Keratinocyte (primary cell): Measurements from ENCODE around the gene SUPT16H. TPM values are rescaled to one million over a fixed set of nuclear protein-coding genes. Genes with fewer than 3 reads are reported as not detected.
A peak's percentile ranks its signal among the peaks of the same experiment; 100 is the strongest.

Source experiments
- DNase-seq: peaks from one replicate; pipeline ENCODE4 v3.0.0-alpha.2; 2011; ENCODE audit warnings: low read depth, missing footprints, low spot score
- FAIRE-seq: peaks from 2 replicates; lab custom pipeline; 2011; peaks lifted over from hg19 to GRCh38; lab: Jason Lieb, UNC
- H2AFZ ChIP-seq: 2 replicates; pipeline ENCODE4 v1.6.0; 2012; ENCODE audit warnings: low read length, control low read depth, inconsistent platforms; ENCODE audit not compliant: control insufficient read depth
- H3K27ac ChIP-seq: 2 replicates; pipeline ENCODE4 v1.5.1; 2011; ENCODE audit warnings: low read length; ENCODE audit not compliant: control insufficient read depth, insufficient read depth
- H3K27me3 ChIP-seq: 3 replicates; pipeline ENCODE4 v1.6.0; 2011; ENCODE audit warnings: low read length; ENCODE audit not compliant: control insufficient read depth, insufficient read depth; ENCODE audit errors: extremely low read depth
- H3K36me3 ChIP-seq, 2 experiments: 2 replicates in 1 of 2; 3 replicates in 1 of 2; pipeline ENCODE4 v1.5.1; 2011; ENCODE audit warnings: low read length in 2 of 2, mild to moderate bottlenecking in 1 of 2; ENCODE audit not compliant: control insufficient read depth in 2 of 2, insufficient read depth in 2 of 2; ENCODE audit errors: extremely low read depth in 1 of 2
- H3K4me1 ChIP-seq: 3 replicates; pipeline ENCODE4 v1.5.1; 2011; ENCODE audit warnings: low read length; ENCODE audit not compliant: control insufficient read depth, insufficient read depth; ENCODE audit errors: extremely low read depth
- H3K4me2 ChIP-seq: 3 replicates; pipeline ENCODE4 v1.6.0; 2011; ENCODE audit warnings: low read depth, low read length; ENCODE audit not compliant: control insufficient read depth, insufficient read depth; ENCODE audit errors: extremely low read depth
- H3K4me3 ChIP-seq, 3 experiments: fragments of 200-600 bp in 1 of 3; sonication (generic) in 1 of 3; 2 replicates in 2 of 3; 3 replicates in 1 of 3; pipeline ENCODE4 v1.5.1; 2011 to 2016; ENCODE audit warnings: low read length in 3 of 3, mild to moderate bottlenecking in 3 of 3, control low read depth in 2 of 3, inconsistent platforms in 1 of 3, low read depth in 1 of 3, mixed read lengths in 1 of 3, mixed run types in 1 of 3, moderate library complexity in 1 of 3; ENCODE audit not compliant: control insufficient read depth in 2 of 3, insufficient read depth in 2 of 3; ENCODE audit errors: extremely low read depth in 1 of 3
- H3K79me2 ChIP-seq: 2 replicates; pipeline ENCODE4 v1.6.0; 2012; ENCODE audit warnings: low read length; ENCODE audit not compliant: control insufficient read depth, insufficient read depth
- H3K9ac ChIP-seq: 3 replicates; pipeline ENCODE4 v1.6.0; 2011; ENCODE audit warnings: low read length; ENCODE audit not compliant: control insufficient read depth, insufficient read depth; ENCODE audit errors: extremely low read depth
- H3K9me1 ChIP-seq: 3 replicates; pipeline ENCODE4 v1.6.0; 2011; ENCODE audit warnings: low read length; ENCODE audit not compliant: control insufficient read depth, insufficient read depth; ENCODE audit errors: extremely low read depth
- H3K9me3 ChIP-seq: 2 replicates; pipeline ENCODE4 v1.5.1; 2012; ENCODE audit warnings: low read depth, low read length; ENCODE audit not compliant: control insufficient read depth
- H4K20me1 ChIP-seq: 3 replicates; pipeline ENCODE4 v1.6.0; 2011; ENCODE audit warnings: low read length; ENCODE audit not compliant: control insufficient read depth, insufficient read depth; ENCODE audit errors: extremely low read depth
- EZH2 ChIP-seq: IDR thresholded peaks from one replicate; pipeline ENCODE4 v1.6.1; 2012; ENCODE audit warnings: inconsistent platforms, mild to moderate bottlenecking, low read length, moderate library complexity
- dilution Hi-C: fragments of 300-500 bp; cut with MboI; formaldehyde crosslinking; loops from one replicate; pipeline ENCODE4 v1.7.0; 2020; ENCODE audit warnings: low sequenced_read_pairs; ENCODE audit not compliant: extremely low pct_ligation_motif_present
- polyA plus RNA-seq, 5 experiments: library from polyadenylated mRNA; depleted of rRNA in 3 of 5; stranded (reverse) in 3 of 5; stranded (forward) in 1 of 5; unstranded in 1 of 5; fragments of >200 nt; gene quantifications; 1 replicate in 1 of 5; 2 replicates in 3 of 5; 3 replicates in 1 of 5; pipeline versions ENCODE4 v1.2.1 to v1.2.3, GENCODE V29; 2011 to 2012; ENCODE audit warnings: missing spikeins in 2 of 5, low read depth in 1 of 5, low replicate concordance in 1 of 5
- TF ChIP-seq, protein P1 (sequence below), 3 experiments: IDR thresholded peaks in 1 of 3; conservative IDR thresholded peaks in 1 of 3; optimal IDR thresholded peaks in 1 of 3; 2 replicates in 2 of 3; 3 replicates in 1 of 3; pipeline versions ENCODE3 to v1.5.1; 2011; ENCODE audit warnings: low read length in 3 of 3, mild to moderate bottlenecking in 3 of 3, moderate library complexity in 2 of 3, control low read depth in 1 of 3, inconsistent platforms in 1 of 3; ENCODE audit not compliant: insufficient read depth in 2 of 3; ENCODE audit errors: extremely low read depth in 1 of 3

SUPT16H gene
- polyA plus RNA-seq, 1 donor (not counting 4 experiments of a cell fraction or from before 2014, with no cell fraction given), result 79.4 TPM

DNA sequence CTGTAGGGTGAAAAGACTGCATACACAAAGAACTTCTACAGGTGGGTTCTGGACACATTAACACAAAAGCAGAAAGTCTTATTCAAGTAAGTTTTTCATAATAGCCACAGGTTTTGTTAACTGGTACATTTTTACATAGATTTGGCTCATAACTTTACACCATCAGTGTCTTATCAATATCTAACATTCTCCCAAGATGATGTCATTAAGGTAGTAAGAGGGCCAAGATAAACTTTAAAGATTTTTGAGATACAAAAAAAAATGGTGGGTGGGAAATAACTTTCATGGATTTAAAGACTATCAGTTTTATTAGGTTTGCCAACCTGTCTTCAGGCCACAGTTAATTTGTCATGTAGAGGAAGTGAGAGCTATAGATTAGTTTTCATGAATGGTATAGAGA, 1.7 kb downstream of the SUPT16H start:
- Histone ChIP-seq H3K27me3 (no peaks in the 10 kb centered on the region), H3K9me3 (no peaks in the 10 kb centered on the region), H3K79me2 (peaks cover 66% of the 10 kb centered on the region), H3K27ac (no peak overlapping the region), H2AFZ (no peak overlapping the region), H3K4me1 (peaks cover 15% of the 10 kb centered on the region), H3K9me1 (no peaks in the 10 kb centered on the region), H3K4me2 (peak overlapping the region; percentile 92), H3K9ac (peak overlapping the region; percentile 99), H3K36me3 (peaks cover 2 to 4% of the 10 kb centered on the region in 2 experiments), H4K20me1 (peaks cover under 1% of the 10 kb centered on the region), H3K4me3 (peak overlapping the region in 1 of 3 experiments; percentile 89)
- TF ChIP-seq, protein P1, sequence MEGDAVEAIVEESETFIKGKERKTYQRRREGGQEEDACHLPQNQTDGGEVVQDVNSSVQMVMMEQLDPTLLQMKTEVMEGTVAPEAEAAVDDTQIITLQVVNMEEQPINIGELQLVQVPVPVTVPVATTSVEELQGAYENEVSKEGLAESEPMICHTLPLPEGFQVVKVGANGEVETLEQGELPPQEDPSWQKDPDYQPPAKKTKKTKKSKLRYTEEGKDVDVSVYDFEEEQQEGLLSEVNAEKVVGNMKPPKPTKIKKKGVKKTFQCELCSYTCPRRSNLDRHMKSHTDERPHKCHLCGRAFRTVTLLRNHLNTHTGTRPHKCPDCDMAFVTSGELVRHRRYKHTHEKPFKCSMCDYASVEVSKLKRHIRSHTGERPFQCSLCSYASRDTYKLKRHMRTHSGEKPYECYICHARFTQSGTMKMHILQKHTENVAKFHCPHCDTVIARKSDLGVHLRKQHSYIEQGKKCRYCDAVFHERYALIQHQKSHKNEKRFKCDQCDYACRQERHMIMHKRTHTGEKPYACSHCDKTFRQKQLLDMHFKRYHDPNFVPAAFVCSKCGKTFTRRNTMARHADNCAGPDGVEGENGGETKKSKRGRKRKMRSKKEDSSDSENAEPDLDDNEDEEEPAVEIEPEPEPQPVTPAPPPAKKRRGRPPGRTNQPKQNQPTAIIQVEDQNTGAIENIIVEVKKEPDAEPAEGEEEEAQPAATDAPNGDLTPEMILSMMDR (optimal IDR thresholded peaks at IDR 0.05 in 1 of 3, IDR thresholded peaks at IDR 0.05 in 1 of 3, conservative IDR thresholded peaks at IDR 0.05 in 1 of 3; ENCODE audit: extremely low read depth in 1 of 3, insufficient read depth in 2 of 3, low read length in 3 of 3), result no peak
- TF ChIP-seq EZH2, result no peak
- DNase-seq (no peak), FAIRE-seq (no peak)
- dilution Hi-C loops, result no loop called here

GRCh38 chr14:21379338-21379737, 4.5 kb downstream of the SUPT16H start:
- peaks cover 3% of the 10 kb centered on the region for H4K20me1 ChIP-seq

More at GRCh38 chr14:21379338-21379737, 4.5 kb downstream of the SUPT16H start:
- Histone ChIP-seq H3K79me2 (peaks cover 93% of the 10 kb centered on the region), H3K36me3 (peaks cover 0 to 2% of the 10 kb centered on the region in 2 experiments), H3K4me3 (no peak overlapping the region), H3K4me2 (no peak overlapping the region), H3K27me3 (no peaks in the 10 kb centered on the region), H3K4me1 (peaks cover 11% of the 10 kb centered on the region), H2AFZ (no peak overlapping the region), H3K9me1 (no peaks in the 10 kb centered on the region), H3K9me3 (no peaks in the 10 kb centered on the region), H3K9ac (no peak overlapping the region), H3K27ac (no peak overlapping the region)
- FAIRE-seq, result no peak
- no peak for DNase-seq
- no peak for TF ChIP-seq EZH2
- TF ChIP-seq, protein P1 (optimal IDR thresholded peaks at IDR 0.05 in 1 of 3, IDR thresholded peaks at IDR 0.05 in 1 of 3, conservative IDR thresholded peaks at IDR 0.05 in 1 of 3; ENCODE audit: extremely low read depth in 1 of 3, insufficient read depth in 2 of 3, low read length in 3 of 3), result no peak
- dilution Hi-C loops, result no loop called here
